ENCODE results near the gene RNF157.
A peak's percentile ranks its signal among the peaks of the same experiment; 100 is the strongest.

Gene RNF157

DNA sequence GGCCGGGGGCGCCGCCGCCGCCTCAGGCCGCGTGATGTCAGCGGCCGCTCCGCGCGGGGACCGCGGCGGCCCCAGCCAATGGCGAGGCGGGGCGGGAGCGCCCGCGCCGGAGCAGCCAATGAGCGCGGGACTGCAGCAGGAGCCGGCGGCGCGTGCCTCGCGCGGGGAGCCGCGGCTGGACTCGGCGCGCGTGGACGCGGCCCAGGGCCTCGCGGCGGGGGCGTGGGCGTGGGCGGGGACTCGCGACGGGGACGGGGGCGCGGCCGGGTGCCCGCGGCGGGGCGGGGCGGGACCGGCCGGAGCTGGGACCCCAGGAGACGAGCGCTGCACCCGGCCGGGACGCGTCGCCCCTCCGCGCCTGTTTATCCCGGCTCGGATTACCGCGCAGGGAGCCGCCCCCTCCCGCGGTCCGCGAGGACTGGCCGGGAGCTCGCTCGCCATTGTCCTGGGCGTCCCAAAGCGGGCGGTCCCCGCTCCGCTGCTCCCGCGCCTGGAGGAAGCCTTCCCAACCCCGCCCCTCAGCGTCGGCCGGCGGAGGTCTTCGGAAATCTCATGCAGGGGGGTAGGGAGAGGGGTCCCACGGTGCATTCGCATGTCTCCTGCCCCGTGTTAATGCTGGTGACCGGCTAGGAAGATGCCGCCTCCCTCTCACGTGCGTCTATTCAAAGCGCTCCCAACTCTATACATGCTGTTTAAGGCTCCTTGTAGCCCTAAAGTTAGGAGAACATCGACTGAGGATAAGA is at the start of gene RNF157:
Gene RNF157, minus strand, starts transcription at position 33 of the 743 bp plus-strand sequence. CDS start 253 bp downstream, outside the sequence.
- peak; percentile 61 for DNase-seq (ENCODE audit: low spot score)

DNA sequence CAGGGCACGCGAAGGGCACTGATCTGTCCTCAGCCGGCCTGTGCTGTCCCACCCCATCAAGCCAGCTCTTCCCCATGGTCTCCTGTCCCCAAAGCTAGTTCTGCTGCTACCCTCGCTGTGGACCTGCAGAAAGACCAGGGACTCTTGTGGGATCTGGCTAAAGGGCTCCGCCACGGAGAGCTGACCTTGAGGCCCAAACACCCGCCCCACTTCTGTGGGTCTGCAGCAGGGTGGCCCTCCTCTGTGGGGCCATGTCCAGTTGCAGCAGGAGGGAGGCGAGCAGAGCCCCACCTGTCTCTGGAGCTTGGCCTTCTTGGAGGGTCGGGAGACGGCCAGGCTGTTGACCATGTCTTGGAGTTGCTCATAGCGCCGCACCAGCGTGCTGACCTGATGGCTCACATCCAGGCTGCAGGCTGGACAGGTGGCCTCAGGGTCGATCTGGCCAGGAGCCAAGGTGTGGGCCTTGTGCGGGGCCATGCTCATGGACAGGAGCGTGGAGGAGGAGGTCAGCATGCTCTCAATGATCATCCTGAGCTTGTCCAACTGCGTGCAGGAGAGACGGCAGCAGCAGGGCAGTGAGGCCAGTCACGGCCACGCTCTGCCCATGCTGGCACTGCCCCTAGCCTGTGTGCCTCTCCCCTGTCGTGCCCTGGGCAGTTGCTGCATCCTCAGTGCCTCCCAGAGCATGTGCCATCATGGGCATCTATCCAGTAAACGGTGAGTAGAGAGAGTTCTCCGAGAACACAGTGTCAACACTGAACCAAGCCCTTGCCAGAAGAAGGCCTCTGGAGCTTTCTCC is 41.5 kb upstream of the RNF157 start:
- no peak for DNase-seq (ENCODE audit: low spot score)

- DNase-seq (ENCODE audit: low spot score), result no peak
Measured at GRCh38 chr17:76280650-76281049, 40.4 kb upstream of the RNF157 start.

- DNase-seq (ENCODE audit: low spot score), result no peak
Measured at GRCh38 chr17:76279742-76280287, 39.5 kb upstream of the RNF157 start.

DNA sequence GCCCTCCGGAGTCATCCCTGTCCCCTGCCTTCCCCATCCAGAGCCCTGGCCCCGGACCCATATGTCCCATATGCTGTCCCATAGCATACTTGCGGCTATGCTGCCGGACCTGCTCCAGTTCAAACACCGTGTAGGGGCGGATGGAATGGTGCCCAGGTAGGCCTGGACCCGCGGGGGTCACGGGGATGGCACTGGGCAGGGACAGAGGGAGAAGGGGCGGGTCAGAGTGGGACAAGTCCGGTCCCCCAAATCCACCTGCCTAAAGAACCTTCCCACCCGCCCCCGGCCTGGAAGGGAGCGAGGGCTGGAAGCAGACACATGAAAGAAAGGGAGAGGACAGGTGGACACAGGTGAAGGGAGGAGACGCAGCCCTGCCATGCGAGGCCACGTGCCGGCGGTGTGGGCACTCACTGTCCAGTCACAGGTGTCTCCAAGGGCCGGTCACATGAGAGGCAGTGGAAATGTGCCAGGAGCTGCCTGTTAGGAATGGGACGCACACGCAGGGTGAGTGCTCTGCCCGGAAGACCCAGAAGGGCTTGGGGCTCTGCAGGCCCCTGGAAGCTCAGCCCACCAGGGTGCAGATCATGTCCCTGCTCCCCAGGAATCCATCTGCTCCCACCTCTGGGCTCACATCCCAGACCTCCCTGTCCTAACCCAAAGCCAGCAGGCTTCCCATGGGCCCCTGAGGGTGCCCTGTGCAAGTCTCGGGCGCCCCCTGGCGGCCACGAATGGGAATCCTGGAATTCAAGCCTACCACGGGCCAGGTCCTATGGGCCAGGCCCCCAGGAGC is 38.9 kb upstream of the RNF157 start:
- DNase-seq (ENCODE audit: low spot score), result peak; percentile 80

DNA sequence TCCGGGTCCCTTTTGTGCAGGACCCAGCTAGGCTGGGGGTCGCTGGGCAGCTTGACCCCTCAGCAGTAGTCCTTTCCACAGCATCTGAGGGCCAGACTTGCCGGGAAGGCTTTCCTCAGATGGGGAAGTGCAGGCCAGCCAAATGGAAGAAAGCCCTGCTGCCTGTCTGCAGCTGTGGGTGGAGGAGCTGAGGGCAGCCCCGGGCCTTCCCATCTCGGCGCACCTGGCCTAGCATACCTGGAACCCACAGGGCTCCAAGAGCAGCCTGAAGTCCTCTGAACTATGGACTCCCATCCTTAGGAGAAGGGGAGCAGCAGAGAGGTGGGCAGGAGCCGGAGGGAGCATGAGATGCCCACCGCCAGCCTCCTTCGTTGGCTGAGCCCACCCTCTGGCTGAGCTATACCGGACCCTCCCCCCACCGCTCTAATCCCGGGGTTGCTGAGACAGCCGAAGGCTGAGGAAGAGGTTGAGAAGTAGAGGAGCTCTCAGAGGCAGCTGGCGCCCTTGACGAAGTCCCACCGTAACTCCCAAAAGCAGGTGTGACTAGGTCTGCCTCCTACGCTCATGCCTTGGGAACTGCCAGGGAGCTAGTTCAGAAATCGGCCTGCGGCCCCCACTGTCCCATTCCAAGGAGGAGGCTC is 38.1 kb upstream of the RNF157 start:
- DNase-seq (ENCODE audit: low spot score), result no peak

- no peak for DNase-seq (ENCODE audit: low spot score)
Measured at GRCh38 chr17:76277300-76278267, 37.3 kb upstream of the RNF157 start.

DNA sequence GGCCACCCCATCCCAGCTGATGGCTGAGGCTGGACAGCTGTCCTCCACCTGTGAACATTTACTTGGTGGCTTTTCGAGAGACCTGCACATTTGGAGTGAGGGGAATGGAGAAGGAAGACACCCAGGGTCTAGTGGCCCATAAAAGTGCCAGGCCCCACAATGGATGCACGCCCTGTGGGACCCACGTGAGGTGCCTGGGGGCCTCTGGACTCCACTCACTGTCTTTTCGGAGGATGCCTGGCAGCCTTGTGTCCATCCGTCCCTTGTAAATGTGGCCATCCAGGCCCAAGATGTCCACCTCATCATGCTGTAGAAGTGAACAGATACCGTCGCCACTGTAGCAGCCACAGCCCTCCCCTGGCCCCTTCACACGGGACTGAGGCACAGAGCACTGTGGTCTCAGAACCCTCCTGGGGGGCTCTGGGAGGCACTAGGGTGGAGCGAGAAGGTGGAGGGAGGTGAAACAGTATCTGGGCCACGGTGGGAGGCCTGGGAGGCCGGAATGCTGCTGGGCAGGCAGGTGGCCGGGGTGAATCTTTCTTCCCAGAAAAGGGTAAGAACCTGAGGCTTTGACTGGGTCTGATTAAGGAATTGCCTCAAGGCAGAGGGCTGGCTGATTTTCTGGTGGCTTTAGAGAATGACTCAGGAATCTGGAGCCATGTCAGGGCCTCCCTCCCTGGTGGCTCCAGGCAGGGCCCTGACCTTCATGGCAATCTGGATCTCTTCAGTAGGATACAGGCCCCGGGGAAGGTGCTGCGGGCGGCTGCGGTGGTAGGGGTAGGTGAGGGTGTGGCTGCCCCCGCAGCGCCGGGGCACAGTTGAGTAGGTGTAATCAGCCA is 36.4 kb upstream of the RNF157 start:
- DNase-seq (ENCODE audit: low spot score), result no peak

GRCh38 chr17:76276069-76276431 is 35.8 kb upstream of the RNF157 start:
- no peak for DNase-seq (ENCODE audit: low spot score)

- DNase-seq (ENCODE audit: low spot score), result no peak
Measured at GRCh38 chr17:76275382-76276068, 35.2 kb upstream of the RNF157 start.

GRCh38 chr17:76274112-76274956 is 34.0 kb upstream of the RNF157 start:
- no peak for DNase-seq (ENCODE audit: low spot score)

DNA sequence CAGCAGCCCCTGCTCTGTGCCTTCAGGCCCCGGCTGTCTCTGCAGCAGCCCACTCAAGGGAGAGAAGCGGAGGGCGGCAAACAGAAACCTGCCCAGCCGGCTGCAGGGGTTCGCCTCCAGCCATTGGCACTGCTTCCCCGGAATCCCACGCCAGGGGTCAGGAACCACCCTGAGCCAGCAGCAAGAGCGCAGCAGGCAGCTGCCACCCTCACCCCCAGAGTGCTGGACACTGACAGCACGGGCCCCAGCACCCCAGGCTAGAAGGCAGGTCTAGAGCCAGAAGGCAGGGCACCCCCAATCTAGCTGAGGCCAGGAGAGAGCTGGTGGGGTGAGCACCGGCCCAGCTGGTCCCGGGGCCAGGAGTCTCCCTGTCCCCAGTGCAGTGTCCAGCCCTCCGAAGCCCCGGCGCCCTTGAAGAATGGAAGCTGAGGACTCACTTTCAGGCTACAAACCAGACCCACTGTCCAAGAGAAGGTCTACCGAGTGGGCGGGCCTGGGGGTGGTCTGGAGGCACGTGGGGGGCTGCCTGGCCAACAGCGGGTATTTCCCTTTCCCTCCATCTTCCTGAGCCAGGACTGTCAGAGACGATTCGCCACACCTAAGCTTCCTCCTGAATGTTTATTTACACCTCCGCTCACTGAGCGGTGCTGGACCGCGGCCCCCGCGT is 33.3 kb upstream of the RNF157 start:
- no peak for DNase-seq (ENCODE audit: low spot score)

DNA sequence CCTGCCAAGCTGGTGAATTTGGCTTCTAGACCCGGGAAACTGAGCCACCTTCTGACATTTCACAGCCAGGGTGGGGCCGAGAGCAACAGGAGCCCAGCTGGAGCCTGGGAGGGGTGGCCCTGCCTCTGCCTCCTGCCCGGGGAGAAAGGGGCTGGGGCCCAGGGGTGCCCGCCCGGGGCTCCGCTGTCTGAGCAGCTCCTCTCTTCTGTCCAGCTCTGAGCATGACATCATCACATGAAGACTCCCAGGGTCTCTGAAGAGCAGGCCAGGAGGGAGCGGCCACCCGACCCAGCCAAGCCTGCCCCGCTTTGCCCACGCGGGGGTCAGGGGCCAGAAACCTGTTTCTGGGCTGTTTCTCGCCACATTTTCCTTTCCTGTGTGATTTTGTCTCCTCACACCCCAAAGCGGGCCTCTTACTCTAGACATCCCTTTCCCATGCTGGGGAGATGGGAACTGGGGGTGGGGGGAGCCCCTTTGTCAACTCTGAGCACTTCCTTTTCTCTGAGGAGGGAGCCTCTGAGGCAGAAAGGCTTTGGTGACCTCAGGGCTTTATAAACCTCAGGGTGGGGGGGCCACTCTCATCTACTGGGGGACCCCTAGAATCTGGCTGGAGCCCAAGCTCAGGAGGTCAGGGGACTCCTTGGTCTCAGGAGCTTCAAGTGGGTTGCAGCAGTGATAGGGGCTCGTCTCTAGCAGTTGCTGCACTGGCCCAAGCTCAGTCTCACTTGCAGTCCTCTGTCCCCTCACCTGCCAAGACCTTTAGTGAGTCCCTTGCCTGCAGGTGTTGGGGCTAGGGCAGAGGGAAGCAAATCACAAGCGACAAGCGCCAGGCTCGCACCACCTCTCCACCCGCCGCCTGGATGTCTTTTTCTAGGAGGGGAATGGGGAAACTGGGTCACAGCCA is 32.5 kb upstream of the RNF157 start:
- DNase-seq (ENCODE audit: low spot score), result no peak

- DNase-seq (ENCODE audit: low spot score), result no peak
Measured at GRCh38 chr17:76271669-76272540, 31.6 kb upstream of the RNF157 start.
